NOMO-1 treated with DMSO at 0.1 percent for 48 hours (cell line): ENCODE data around the gene TMEM119.
"Not testable (repeated sequence)": the region's sequence is repeated elsewhere in the genome, so short reads cannot be mapped to it uniquely, and the experiment has no call there.

ENCODE experiments used
- DNase-seq: peaks from one replicate; lab custom pipeline; 2025; ENCODE audit not compliant: unreplicated experiment; lab: John Stamatoyannopoulos, UW

The TMEM119 gene

DNA sequence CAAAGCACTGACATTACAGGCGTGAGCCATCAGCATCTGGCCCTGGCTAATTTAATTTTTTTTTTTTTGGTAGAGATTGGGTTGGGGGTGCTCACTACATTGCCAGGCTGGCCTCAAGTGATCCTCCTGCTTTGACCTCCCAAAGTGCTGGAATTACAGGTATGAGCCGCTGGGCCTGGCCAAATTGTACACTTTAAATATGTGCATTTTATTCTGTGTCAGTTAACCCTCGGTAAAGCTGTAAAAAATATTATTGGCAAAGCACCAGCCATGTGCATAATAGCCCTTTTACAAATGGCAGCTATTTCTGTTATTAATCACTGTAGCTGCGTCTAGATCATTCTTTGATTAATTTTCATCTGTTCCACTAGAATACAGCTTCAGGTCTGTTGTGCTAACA is 12.0 kb downstream of the TMEM119 start:
- DNase-seq, result no peak

DNA sequence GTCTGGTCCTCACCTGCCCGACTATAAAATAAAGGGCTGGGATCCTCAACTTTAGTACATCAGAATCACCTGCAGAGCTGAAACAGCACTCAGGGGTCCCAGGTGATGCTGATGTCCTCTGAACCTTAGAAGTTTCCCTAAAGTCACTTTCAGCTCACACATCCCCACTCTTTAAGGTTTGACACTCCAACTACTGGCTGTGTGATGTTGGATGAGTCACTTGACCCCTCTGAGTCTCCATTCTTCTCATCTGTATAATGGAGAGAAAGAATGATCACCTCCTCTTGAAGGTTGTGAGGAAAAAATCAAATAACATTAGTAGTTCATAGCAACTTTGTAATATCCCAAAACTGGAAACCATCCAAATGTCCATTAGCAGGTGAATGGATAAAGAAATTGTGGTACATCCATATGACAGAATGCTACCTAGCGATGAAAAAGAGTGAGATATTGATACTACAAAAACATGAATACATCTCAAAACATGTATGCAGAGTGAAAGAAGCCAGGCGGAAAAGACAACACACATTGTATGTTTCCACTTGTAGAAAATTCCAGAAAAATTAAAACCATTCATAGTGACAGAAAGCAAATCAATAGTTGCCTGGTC is 13.3 kb downstream of the TMEM119 start:
- DNase-seq, result no peak

DNA sequence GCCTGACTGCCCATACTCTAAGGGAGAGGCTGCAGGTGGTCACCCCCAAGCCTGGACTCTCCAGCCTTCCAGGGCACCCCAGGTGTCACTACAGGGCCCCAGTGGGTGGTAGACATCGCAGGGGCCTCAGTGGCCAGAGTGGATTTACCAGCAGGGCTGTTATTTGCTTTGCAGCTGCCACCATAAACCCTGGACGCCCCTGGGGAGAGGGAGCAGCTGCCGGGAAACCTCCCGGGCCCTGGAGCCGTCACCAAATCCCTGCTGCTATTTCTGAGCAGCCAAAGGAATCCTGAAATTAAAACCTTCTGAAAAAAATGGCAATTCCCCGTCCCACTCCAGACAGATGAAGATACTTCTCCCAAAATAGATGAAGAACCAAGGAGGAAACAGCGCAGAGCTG is 13.9 kb downstream of the TMEM119 start:
- DNase-seq, result no peak

- no peak for DNase-seq
Observed at GRCh38 chr12:108582978-108583770, 14.7 kb downstream of the TMEM119 start.

- no peak for DNase-seq
Observed at GRCh38 chr12:108582509-108582908, 15.4 kb downstream of the TMEM119 start.

- DNase-seq, result no peak
Observed at GRCh38 chr12:108581311-108582227, 16.3 kb downstream of the TMEM119 start.

- DNase-seq, result no peak
Observed at GRCh38 chr12:108580531-108580930, 17.4 kb downstream of the TMEM119 start.

DNA sequence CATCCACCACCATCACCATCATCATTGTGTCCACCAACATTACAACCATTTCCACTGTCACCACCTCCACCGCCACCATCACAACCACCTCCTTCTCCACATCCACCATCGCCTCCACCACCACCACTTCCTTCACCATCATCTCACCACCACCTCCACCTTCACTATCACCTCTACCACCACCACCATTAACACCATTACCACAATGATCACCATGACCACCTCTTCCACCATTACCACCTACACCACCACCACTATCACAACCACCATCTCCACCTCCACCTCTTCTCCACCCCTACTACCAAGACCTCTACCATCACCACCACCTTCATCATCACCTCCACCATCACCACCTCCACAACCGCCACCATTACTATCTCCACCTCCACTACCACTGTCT is 19.1 kb downstream of the TMEM119 start:
- DNase-seq, result no peak

DNA sequence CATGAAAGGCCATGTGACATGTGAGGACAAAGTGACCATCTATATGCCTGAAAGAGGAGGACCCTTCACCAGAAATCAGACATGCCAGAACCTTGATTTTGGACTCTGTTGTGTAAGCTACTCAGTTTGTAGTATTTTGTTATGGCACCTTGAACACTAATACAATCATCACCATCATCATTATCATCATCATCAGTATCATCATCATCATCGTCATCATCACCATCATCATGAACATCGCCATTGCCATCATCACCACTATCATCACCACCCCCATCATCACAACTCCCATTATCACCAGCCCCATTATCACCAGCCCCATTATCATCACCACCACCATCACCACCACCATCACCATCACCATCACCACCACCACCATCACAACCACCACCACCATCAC is 19.6 kb downstream of the TMEM119 start:
- no peak for DNase-seq

- no peak for DNase-seq
Observed at GRCh38 chr12:108577458-108577857, 20.4 kb downstream of the TMEM119 start.

- DNase-seq, result no peak
Observed at GRCh38 chr12:108576660-108577234, 21.1 kb downstream of the TMEM119 start.

DNA sequence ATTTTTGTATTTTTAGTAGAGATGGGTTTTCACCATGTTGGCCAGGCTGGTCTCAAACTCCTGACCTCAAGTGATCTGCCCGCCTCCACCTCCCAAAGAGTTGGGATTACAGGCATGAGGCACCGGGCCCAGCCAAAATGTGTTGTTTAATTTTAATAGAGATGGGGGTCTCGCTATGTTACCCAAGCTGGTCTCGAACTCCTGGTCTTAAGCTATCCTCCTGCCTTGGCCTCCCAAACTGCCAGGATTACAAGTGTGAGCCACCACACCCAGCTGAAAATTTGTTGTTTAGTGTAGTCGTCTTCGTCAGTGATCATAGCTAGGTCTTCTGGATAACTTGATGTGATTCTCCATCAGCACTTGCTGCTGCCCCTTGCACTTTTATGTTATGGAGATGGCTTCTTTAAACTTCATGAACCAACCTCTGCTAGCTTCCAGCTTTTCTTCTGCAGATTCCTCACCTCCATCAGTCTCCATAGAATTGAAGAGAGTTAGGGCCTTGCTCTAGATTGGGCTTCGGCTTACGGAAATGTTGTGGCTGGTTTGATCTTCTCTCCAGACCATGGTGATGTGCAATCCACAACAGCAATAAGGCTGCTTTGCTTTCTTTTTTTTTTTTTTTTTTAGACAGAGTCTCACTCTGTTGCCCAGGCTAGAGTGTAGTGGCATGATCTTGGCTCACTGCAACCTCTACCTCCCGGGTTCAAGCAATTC is 22.5 kb downstream of the TMEM119 start:
- DNase-seq, result no peak

GRCh38 chr12:108574276-108574675 is 23.6 kb downstream of the TMEM119 start:
- DNase-seq, result not testable (repeated sequence)

GRCh38 chr12:108573317-108573716 is 24.6 kb downstream of the TMEM119 start:
- no peak for DNase-seq

GRCh38 chr12:108572166-108572790 is 25.6 kb downstream of the TMEM119 start:
- DNase-seq, result no peak

- DNase-seq, result no peak
Observed at GRCh38 chr12:108571609-108572165, 26.2 kb downstream of the TMEM119 start.

DNA sequence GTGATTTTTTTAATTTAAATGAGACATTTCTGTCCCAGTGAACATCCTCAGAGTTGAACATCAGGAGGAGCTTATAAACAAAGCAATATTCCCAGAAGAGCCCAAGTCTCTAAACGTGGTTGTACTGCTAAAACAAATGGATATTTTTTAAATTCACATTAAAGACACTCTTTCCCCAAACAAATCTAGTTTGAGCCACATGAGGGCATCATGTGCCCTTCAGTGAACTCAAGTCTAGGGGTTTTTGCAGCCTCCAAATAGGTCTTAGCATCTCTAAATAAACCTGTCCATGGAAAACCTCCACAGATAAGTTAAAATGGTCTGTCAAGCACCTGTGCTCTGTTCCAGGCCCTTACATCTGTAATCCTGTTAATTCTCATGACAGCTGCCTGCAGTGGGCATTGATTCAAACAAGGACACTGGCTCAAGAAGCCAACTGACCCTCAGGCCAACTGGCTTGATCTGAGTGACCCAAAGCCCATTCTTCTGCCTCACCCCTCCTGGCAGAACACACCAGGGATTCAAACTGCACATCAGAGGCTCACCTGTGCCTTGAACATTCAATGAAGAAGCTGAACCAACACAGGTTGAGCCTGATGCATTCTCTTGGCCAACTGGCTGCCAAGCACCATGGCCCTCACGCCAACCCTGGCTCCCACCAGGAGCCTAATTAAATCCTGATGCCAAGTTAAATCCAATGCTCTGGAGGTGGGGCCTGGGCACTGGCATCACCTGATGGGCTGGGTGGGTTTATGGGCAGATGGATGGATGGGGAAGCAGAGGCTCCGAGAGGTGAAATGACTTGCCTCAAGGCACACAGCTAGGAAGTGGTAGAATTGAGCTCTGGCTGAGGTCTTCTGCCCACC is 26.9 kb downstream of the TMEM119 start:
- no peak for DNase-seq

- DNase-seq, result no peak
Observed at GRCh38 chr12:108568338-108569154, 29.3 kb downstream of the TMEM119 start.
